Measurements from ENCODE around the gene KCNC1. TPM values are rescaled to one million over a fixed set of nuclear protein-coding genes. Genes with fewer than 3 reads are reported as not detected.

Gene KCNC1
- total RNA-seq, 2 donors from 2014 or later, result not detected

GRCh38 chr11:17700991-17701390, 33.6 kb upstream of the KCNC1 start:
- Mint-ChIP-seq H3K27ac (no peak overlapping the region), H3K4me1 (no peaks in the 10 kb centered on the region), H3K36me3 (ENCODE audit: low read depth) (no peaks in the 10 kb centered on the region), H3K27me3 (peaks cover 31% of the 10 kb centered on the region), H3K4me3 (no peak overlapping the region), H3K9me3 (no peaks in the 10 kb centered on the region)
- ATAC-seq (replicated peaks), result no peak

GRCh38 chr11:17702876-17703275, 31.7 kb upstream of the KCNC1 start:
- Mint-ChIP-seq H3K9me3 (no peaks in the 10 kb centered on the region), H3K4me1 (no peaks in the 10 kb centered on the region), H3K4me3 (no peak overlapping the region), H3K27me3 (peaks cover 18% of the 10 kb centered on the region), H3K27ac (no peak overlapping the region), H3K36me3 (ENCODE audit: low read depth) (no peaks in the 10 kb centered on the region)
- no peak for ATAC-seq (replicated peaks)

- Mint-ChIP-seq H3K9me3 (no peaks in the 10 kb centered on the region), H3K4me1 (no peaks in the 10 kb centered on the region), H3K27me3 (peaks cover 11% of the 10 kb centered on the region), H3K27ac (no peak overlapping the region), H3K36me3 (ENCODE audit: low read depth) (no peaks in the 10 kb centered on the region), H3K4me3 (no peak overlapping the region)
- peak; percentile 43 for ATAC-seq (replicated peaks)
These were observed 30.6 kb upstream of the KCNC1 start for GRCh38 chr11:17703951-17704350.

GRCh38 chr11:17707830-17708229, 26.8 kb upstream of the KCNC1 start:
- Mint-ChIP-seq H3K27me3 (peaks cover 11% of the 10 kb centered on the region), H3K4me3 (no peak overlapping the region), H3K4me1 (no peaks in the 10 kb centered on the region), H3K36me3 (ENCODE audit: low read depth) (no peaks in the 10 kb centered on the region), H3K9me3 (no peaks in the 10 kb centered on the region), H3K27ac (no peak overlapping the region)
- no peak for ATAC-seq (replicated peaks)

DNA sequence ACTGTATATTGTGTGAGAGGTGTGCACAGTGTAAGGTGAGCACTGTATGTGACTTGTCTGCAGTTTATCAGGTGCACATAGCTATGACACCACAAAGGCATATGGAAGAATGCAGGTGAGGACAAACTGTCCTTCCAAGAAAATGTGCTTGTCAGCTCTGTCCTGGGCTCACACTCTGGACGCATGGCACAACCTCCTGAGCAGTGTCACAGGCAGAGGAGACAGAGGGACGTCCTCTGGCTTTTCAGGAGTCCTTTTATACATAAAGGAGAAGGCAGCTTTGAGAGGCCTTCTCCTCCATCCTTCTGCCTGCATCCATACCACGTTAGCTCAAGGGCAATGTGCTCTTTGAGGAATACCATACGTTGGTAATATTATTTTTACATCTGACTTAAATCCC, 22.7 kb upstream of the KCNC1 start:
- Mint-ChIP-seq H3K36me3 (ENCODE audit: low read depth) (no peaks in the 10 kb centered on the region), H3K9me3 (no peaks in the 10 kb centered on the region), H3K4me3 (no peak overlapping the region), H3K27me3 (peaks cover 8% of the 10 kb centered on the region), H3K4me1 (no peaks in the 10 kb centered on the region), H3K27ac (no peak overlapping the region)
- ATAC-seq (replicated peaks), result no peak

DNA sequence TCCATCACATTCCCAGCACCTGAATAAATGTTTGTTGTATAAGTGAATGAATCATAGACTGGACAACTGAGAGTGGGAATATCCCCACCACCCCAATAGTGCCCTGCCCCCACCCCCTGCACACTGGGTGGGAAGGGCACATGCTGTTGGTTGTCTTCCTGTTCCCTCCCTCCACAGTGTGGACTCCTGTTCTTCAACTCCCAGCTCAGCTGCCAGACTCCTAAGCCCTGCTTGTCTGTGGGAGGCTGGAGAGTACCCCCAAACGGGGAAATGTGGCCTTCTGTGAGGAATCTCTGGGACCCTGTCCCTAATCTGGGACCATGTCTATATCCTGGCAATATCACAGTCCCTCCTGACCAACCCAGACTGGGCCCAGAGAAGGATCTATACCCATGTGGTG, 20.7 kb upstream of the KCNC1 start:
- no peak for ATAC-seq (replicated peaks)
- Mint-ChIP-seq H3K27ac (no peak overlapping the region), H3K9me3 (no peaks in the 10 kb centered on the region), H3K4me1 (no peaks in the 10 kb centered on the region), H3K4me3 (no peak overlapping the region), H3K36me3 (ENCODE audit: low read depth) (no peaks in the 10 kb centered on the region), H3K27me3 (peaks cover 12% of the 10 kb centered on the region)

DNA sequence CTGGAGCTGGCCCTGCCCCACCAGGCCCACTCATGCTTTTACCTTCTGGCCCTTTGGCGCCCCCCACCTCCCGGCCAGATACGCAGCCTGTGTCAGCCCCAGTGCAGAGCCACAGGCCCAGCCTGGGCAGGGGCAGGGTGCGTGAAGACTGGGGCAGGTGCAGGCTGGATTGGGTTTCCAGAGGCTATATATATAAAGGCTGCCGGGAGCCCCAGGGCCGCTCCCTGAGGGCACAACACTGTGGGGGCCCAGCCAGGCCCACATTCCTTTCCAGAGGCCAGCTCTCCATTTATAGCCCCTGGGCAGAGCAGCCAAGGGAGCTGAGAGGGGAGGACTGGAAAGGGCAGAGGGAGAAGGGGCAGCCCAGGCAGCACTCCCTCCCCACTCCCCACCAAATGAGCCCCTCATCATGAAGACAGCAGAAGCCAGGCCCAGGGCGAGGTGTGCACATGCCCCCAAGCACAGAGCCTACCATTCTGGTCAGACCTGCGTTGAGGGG, 20.2 kb upstream of the KCNC1 start:
- Mint-ChIP-seq H3K9me3 (no peaks in the 10 kb centered on the region), H3K4me3 (no peak overlapping the region), H3K4me1 (no peaks in the 10 kb centered on the region), H3K27me3 (peaks cover 12% of the 10 kb centered on the region), H3K36me3 (ENCODE audit: low read depth) (no peaks in the 10 kb centered on the region), H3K27ac (no peak overlapping the region)
- no peak for ATAC-seq (replicated peaks)

GRCh38 chr11:17714870-17715269, 19.7 kb upstream of the KCNC1 start:
- ATAC-seq (replicated peaks), result no peak
- Mint-ChIP-seq H3K27ac (no peak overlapping the region), H3K36me3 (ENCODE audit: low read depth) (no peaks in the 10 kb centered on the region), H3K9me3 (no peaks in the 10 kb centered on the region), H3K4me1 (no peaks in the 10 kb centered on the region), H3K27me3 (peaks cover 12% of the 10 kb centered on the region), H3K4me3 (no peak overlapping the region)

DNA sequence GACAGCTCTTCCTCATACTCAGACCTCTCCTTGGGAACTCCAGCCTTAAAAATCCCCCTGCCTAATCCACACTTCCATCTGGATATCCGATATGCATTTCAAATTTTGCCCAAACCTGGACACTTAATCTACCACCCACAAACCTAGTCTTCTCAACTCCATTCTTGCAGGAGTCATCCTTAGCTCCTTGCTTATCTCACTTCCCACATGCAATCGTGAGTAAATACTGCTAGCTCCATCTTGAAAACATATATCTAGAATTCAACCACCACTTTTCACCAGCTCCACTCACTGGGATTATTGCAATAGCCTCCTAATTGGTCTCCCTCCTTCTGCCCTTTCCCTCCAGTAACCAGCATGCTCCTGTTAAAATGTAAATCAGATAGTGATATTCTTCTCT, 17.8 kb upstream of the KCNC1 start:
- H3K36me3 Mint-ChIP-seq (ENCODE audit: low read depth), result no peaks in the 10 kb centered on the region
- H3K4me3 Mint-ChIP-seq, result no peak overlapping the region
- H3K27ac Mint-ChIP-seq, result no peak overlapping the region
- no peak for ATAC-seq (replicated peaks)
- H3K27me3 Mint-ChIP-seq, result peaks cover 12% of the 10 kb centered on the region
- H3K9me3 Mint-ChIP-seq, result no peaks in the 10 kb centered on the region
- no peaks in the 10 kb centered on the region for H3K4me1 Mint-ChIP-seq

DNA sequence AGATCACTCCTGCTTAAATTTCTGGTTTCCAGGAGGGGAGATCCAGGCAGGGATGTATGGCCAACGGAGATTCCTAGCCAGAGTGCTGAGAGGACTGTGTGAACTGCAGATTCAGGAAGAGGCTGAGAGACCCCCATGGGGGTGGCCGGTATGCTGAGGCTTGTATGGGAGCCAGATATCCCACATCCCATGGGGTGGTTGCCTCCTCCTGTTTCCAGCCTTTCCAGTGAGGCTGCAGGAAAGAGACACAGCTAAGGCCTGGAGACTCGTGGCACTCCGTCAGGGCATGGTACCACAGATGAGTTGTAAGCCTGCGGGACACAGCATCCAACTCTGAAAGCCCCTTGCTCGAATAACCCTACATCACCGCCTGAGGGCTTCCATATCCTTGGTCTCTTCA, 16.6 kb upstream of the KCNC1 start:
- Mint-ChIP-seq H3K4me3 (no peak overlapping the region), H3K4me1 (no peaks in the 10 kb centered on the region), H3K27ac (no peak overlapping the region), H3K27me3 (peaks cover 24% of the 10 kb centered on the region), H3K36me3 (ENCODE audit: low read depth) (no peaks in the 10 kb centered on the region), H3K9me3 (no peaks in the 10 kb centered on the region)
- ATAC-seq (replicated peaks), result no peak

GRCh38 chr11:17718510-17718962, 16.0 kb upstream of the KCNC1 start:
- Mint-ChIP-seq H3K4me1 (no peaks in the 10 kb centered on the region), H3K4me3 (no peak overlapping the region), H3K27ac (no peak overlapping the region), H3K9me3 (no peaks in the 10 kb centered on the region), H3K36me3 (ENCODE audit: low read depth) (no peaks in the 10 kb centered on the region), H3K27me3 (peaks cover 25% of the 10 kb centered on the region)
- no peak for ATAC-seq (replicated peaks)

DNA sequence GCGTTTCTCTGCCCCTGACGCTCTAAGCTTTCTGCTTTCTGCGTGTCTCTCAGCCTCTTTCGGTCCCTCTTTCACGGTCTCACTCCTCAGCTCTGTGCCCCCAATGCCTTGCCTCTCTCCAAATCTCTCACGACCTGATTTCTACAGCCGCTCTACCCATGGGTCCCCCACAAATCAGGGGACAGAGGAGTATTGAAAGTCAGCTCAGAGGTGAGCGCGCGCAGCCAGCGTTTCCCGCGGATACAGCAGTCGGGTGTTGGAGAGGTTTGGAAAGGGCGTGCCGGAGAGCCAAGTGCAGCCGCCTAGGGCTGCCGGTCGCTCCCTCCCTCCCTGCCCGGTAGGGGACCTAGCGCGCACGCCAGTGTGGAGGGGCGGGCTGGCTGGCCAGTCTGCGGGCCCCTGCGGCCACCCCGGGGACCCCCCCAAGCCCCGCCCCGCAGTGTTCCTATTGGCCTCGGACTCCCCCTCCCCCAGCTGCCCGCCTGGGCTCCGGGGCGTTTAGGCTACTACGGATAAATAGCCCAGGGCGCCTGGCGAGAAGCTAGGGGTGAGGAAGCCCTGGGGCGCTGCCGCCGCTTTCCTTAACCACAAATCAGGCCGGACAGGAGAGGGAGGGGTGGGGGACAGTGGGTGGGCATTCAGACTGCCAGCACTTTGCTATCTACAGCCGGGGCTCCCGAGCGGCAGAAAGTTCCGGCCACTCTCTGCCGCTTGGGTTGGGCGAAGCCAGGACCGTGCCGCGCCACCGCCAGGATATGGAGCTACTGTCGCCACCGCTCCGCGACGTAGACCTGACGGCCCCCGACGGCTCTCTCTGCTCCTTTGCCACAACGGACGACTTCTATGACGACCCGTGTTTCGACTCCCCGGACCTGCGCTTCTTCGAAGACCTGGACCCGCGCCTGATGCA, 15.3 kb upstream of the KCNC1 start, which contains the start of gene MYOD1:
Gene MYOD1 (plus strand): TSS at position 544 of the 910 bp plus-strand sequence. CDS start 212 bp downstream, at position 756.
- no peak within 1 kb of the TSS for H3K4me3 Mint-ChIP-seq
- ATAC-seq (replicated peaks), result no peak
- no peak within 1 kb of the TSS for H3K27ac Mint-ChIP-seq

DNA sequence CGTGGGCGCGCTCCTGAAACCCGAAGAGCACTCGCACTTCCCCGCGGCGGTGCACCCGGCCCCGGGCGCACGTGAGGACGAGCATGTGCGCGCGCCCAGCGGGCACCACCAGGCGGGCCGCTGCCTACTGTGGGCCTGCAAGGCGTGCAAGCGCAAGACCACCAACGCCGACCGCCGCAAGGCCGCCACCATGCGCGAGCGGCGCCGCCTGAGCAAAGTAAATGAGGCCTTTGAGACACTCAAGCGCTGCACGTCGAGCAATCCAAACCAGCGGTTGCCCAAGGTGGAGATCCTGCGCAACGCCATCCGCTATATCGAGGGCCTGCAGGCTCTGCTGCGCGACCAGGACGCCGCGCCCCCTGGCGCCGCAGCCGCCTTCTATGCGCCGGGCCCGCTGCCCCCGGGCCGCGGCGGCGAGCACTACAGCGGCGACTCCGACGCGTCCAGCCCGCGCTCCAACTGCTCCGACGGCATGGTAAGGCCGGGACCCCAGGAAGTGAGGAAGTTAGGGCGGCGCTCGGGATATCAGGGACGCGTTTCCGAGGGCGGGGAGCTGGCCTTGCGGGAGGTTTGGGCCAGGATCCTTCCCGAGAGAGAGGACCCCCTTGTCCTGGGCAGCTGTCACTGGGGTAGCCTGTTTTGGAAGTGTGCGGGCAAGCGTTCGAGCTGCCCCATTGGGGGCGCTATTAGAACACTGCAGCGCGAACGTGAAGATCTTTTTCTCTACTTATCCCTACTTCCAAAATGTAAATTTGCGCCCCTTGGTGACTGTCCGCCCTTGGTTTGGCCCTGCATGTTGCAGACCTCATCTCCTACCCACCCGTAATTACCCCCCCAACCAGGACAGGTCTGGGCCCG, 14.4 kb upstream of the KCNC1 start:
- no peaks in the 10 kb centered on the region for H3K4me1 Mint-ChIP-seq
- H3K9me3 Mint-ChIP-seq, result no peaks in the 10 kb centered on the region
- no peak overlapping the region for H3K27ac Mint-ChIP-seq
- H3K27me3 Mint-ChIP-seq, result peaks cover 27% of the 10 kb centered on the region
- no peak overlapping the region for H3K4me3 Mint-ChIP-seq
- H3K36me3 Mint-ChIP-seq (ENCODE audit: low read depth), result no peaks in the 10 kb centered on the region
- no peak for ATAC-seq (replicated peaks)

More for the DNA sequence above, 15.3 kb upstream of the KCNC1 start, which contains the start of gene MYOD1:
- Mint-ChIP-seq H3K4me1 (no peaks in the 10 kb centered on the region), H3K27me3 (peaks cover 27% of the 10 kb centered on the region), H3K9me3 (no peaks in the 10 kb centered on the region), H3K36me3 (ENCODE audit: low read depth) (no peaks in the 10 kb centered on the region)

GRCh38 chr11:17720796-17721171, 13.8 kb upstream of the KCNC1 start:
- H3K9me3 Mint-ChIP-seq, result no peaks in the 10 kb centered on the region
- no peak overlapping the region for H3K4me3 Mint-ChIP-seq
- peaks cover 27% of the 10 kb centered on the region for H3K27me3 Mint-ChIP-seq
- ATAC-seq (replicated peaks), result no peak
- H3K4me1 Mint-ChIP-seq, result no peaks in the 10 kb centered on the region
- H3K36me3 Mint-ChIP-seq (ENCODE audit: low read depth), result no peaks in the 10 kb centered on the region
- no peak overlapping the region for H3K27ac Mint-ChIP-seq

All from activated T-helper 17 cell treated with anti-CD3 and anti-CD28 coated beads, Interleukin-2, amount 50 U/mL, for 72 hours (primary cell).